ENCODE data around the gene UBIAD1. TPM values are rescaled to one million over a fixed set of nuclear protein-coding genes. Genes with fewer than 3 reads are reported as not detected.

Gene UBIAD1
- total RNA-seq, 1 donor from 2014 or later: 11.4 TPM

- no peak for DNase-seq (ENCODE audit: extremely low read depth, low read depth, low spot score)
Observed at GRCh38 chr1:11308699-11309224, 35.8 kb downstream of the UBIAD1 start.

- DNase-seq (ENCODE audit: extremely low read depth, low read depth, low spot score): no peak
Observed at GRCh38 chr1:11309385-11309784, 36.4 kb downstream of the UBIAD1 start.

DNA sequence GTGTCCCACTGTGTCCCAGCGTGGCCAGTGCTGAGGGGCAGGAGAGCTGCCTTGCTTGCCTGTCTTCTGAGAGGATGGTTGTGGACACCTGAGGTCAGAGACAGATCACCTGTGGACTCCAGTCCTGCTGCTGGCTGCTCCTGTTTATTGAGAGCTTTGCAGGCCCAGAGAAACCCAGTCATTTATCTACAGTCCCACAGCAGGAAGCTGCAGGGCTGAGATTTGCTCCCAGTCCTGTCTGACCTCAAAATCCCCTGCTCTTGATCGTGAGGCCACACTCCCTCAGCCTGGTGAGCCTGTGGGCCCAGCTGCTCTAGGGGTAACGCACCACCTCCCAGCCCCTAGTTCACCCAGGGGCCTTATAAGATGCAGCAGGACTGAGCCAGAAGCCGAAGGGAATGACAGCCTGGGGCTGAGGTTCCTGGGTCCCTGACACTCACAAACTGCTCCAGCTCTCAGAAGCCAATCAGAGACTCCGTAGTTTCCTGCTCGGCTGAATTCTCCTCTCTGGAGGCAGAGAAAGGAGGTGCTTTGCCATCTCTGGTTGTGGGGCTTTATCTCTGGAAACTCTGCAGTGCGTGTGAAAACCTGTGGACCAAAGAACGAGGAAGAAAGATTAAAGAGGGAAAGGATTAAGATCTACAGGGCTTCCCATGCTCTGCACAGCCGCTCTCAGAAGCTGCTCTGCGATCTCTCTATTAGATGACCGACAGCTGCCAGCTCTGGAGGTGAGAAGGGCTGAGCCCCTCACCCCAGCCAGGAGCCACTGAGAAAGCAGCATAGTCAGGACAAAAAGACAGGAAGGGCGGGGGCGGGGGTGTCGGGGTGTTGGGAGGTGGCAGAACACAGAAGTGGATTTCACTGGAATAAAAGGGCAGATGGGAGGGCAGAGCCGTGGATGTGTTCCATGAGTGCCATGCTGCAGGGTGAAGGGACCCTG is 39.1 kb downstream of the UBIAD1 start:
- DNase-seq (ENCODE audit: extremely low read depth, low read depth, low spot score): no peak

DNA sequence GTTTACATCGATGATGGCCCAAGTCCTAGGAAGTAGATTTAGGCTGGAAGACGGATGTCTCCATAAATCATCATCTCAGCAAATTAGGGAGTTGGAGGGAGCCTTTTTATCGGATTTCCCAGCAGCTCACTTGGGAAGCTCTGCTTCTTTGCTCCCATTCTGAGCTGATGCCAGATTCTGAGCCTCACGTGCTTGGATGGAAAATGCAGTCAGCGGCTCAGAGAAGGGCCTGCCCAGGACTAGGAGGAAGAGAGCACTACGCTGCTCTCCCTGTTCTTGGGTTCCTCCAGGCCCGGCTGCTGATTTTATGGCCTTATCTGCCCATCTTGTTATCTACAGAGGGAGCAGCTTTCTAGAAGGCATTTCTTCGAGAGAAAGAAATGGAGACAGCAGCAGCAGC is 42.0 kb downstream of the UBIAD1 start:
- no peak for DNase-seq (ENCODE audit: extremely low read depth, low read depth, low spot score)

DNA sequence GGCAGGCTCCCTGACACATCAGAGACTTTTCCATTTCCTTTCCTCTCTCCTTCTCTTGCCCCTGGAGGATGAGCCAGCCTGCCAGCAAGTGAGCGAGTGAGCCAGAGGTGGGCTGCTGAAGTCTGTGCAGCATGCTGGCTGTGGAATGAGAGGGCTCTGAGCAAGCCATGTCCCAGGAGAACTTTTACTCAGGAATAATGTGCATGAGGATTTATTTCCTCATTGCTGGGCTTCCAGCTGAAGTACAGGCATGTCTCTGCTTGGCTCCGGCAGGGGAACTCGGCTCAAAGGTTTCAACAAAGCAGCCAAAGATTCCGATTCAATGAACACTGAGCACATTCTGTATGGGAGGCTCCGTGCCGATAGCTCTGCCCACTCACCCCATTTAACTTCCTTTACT is 43.7 kb downstream of the UBIAD1 start:
- DNase-seq (ENCODE audit: extremely low read depth, low read depth, low spot score): no peak

DNA sequence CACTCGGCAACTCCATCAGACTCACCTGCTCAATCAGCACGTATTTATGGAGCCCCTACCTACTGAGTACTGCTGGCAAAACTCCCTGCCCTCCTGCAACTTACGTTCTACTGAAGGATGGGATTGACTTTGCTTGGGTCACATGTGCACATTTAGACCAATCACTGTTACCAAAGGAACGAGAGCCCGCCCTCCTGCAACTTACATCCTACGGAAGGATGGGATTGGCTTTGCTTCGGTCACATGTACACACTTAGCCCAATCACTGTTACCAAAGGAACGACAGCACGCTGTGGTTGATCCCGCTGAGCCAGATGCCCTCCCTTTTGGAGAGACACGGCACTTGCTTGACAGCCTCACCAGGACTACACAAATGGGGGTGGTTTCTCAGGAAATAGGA is 46.0 kb downstream of the UBIAD1 start:
- no peak for DNase-seq (ENCODE audit: extremely low read depth, low read depth, low spot score)

GRCh38 chr1:11320153-11320936 is 47.3 kb downstream of the UBIAD1 start:
- no peak for DNase-seq (ENCODE audit: extremely low read depth, low read depth, low spot score)

DNA sequence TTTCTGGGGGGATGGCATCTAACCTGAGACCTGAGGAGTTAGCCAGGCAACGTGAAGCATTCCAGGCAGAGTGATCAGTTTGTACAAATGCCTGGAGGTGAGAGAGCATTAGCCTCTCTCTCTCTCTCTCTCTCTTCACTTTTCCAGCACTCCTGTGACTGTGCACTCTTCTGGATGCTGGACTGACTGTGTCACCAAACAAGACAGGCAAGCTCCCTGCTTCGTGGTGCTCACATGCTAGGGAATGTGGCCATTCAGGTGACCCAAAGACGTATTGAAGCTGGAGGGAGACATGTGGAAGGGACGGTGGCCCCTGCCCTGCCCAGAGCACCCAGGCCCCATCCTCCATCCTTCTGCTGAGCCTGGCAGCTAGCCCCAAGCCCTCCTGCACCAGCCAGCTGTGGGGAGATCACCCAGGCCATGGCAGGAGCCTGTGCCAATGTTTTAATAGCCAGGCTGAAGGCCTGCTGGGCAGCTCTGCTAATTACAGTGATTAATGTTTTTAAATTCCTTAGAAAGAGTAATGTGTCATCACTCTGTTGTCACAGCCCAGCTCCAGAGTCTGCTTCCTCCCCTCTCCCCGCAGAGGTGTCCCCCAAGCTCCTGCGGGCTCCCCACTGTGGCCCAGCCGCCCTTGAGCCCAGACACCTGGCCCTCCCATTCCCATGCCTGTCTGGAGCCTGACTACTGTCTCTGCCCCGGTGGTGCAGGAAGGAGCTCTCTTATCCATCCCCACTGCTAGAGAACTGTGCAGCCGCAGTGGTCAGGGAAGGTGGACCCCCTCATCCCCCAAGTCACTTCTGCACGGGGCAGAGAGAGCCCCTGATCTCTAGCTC is 48.9 kb downstream of the UBIAD1 start:
- no peak for DNase-seq (ENCODE audit: extremely low read depth, low read depth, low spot score)

DNA sequence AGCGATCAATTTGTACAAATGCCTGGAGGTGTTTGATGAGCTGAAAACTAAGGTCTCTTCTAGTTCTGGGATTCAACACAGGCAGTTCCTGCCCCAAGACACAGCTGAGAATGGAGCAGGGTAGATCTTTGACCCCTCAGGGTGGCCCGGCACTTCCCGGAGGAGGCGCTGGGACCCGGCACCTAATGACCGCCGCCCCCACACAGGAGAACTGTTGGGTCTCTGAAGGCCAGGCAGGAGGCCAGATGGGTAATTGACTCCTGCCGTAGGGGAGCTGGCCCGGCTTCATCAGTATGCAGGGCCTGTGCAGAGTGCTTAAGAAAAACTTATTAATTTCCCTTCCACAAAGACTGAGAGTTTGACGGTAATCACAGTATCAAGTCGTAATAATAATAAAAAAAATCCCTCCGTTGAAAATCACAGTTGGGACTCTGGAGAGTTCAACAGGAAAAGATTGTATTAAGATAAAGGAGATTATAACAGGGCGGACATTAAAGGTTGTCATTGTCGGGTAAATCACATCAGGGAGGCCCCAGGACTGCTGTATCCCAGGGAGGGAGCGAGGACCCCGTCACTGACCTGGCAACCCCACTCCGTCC is 51.7 kb downstream of the UBIAD1 start:
- DNase-seq (ENCODE audit: extremely low read depth, low read depth, low spot score): no peak

DNA sequence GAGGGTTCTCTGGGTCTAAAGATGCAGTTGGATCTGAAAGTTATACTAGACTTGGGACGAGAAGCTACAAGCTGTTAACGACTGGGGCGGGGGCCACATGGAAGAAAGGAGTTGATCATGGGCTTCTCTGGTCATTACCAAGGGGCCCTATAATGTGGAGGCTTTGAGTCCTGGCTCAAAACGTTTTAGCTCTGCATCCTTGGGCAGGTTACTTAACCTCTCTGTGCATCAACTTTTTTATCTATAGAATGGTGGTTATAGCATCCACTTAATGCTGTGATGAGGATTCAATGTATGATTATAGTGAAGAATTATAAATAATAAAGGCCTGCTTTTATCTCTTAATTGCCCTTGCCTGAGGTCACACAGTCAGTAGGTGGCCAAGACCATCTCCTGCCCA is 53.1 kb downstream of the UBIAD1 start:
- no peak for DNase-seq (ENCODE audit: extremely low read depth, low read depth, low spot score)

- no peak for DNase-seq (ENCODE audit: extremely low read depth, low read depth, low spot score)
Observed at GRCh38 chr1:11328444-11328843, 55.4 kb downstream of the UBIAD1 start.

GRCh38 chr1:11330411-11330810 is 57.4 kb downstream of the UBIAD1 start:
- no peak for DNase-seq (ENCODE audit: extremely low read depth, low read depth, low spot score)

DNA sequence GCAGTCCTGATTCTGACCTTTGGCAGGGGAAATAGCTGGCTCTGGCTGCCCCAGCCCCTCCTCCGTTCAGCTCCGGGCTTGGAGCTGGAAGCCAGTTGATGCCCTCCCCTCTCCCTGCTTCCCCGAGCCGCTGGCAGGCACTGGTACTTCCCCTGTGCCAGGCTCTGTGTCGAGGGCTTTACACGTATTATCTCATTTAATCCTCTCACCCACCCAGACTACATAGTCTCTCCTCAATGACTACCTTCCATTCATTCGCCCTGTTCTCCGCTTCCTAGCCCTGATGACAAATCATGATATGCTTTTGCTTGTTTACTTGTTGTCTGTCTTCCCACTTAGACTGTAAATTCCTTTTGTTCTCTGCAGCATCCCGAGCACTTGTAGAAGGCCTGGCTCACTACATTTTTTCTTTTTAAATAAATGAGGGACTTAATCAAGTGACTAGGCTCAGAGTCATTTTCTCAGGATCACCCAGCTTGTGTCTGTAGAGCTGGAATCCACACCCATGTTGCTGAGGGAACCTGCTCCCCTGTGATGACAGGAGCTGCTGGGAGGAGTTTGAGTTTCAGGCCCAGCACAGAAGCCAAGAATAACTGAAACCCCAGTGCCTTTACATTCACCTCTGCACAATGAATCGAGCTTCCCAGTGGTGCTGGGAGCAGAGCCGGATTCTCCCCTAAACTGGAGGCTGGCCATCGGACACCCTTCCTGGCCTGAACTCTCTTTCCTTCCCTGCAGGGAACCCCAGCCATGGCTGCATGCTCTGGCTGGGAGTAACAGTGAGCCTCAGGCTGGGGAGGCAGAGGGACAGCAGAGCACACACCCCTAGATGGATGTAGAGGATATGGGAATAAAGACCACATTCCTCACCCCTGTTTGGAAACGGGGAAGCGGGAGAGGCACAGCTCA is 58.3 kb downstream of the UBIAD1 start:
- DNase-seq (ENCODE audit: extremely low read depth, low read depth, low spot score): no peak

DNA sequence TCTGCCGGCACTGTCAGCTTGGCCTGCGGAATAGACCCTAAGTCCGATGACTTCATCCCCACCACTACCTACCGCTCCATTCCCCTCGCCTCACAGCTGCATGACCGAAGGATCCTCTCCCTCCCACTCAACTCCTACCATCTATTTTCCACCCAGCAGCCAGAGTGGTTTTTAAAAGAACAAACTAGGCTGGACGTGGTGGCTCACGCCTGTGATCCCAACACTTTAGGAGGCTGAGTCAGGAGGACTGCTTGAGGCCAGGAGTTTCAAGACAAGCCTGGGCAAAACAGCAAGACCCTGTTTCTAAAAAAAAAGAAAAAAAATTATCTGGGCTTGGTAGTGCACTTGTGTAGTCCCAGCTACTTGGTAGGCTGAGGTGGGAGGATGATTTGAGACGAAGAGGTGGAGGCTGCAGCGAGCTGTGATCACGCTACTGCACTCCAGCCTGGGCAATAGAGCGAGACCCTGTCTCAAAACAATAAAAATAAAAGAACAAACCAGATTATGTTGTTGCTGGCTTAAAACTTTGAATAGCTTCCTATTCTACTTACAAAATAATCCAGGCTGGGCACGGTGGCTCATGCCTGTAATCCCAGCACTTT is 59.0 kb downstream of the UBIAD1 start:
- DNase-seq (ENCODE audit: extremely low read depth, low read depth, low spot score): no peak

DNA sequence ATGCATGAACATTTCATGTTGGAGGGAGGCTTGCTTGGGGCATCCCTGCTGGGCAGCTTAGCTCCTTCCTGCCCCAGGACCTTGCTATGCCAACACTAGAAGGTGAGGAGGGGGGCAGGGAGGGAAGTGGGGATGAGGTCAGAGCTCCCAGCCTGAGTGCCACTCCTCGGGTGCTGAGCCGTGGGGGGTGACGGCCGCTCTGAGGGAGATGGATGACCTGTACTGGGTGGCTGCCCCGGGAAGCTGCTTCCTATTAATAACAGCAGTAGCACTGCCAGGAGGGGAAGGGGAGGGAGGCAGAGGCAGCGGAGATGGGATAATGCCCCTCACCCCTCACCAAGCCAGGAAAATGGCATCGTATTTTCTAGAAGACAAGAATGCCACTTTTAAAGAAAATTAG is 60.6 kb downstream of the UBIAD1 start:
- DNase-seq (ENCODE audit: extremely low read depth, low read depth, low spot score): no peak

- no peak for DNase-seq (ENCODE audit: extremely low read depth, low read depth, low spot score)
Observed at GRCh38 chr1:11334261-11334804, 61.3 kb downstream of the UBIAD1 start.

DNA sequence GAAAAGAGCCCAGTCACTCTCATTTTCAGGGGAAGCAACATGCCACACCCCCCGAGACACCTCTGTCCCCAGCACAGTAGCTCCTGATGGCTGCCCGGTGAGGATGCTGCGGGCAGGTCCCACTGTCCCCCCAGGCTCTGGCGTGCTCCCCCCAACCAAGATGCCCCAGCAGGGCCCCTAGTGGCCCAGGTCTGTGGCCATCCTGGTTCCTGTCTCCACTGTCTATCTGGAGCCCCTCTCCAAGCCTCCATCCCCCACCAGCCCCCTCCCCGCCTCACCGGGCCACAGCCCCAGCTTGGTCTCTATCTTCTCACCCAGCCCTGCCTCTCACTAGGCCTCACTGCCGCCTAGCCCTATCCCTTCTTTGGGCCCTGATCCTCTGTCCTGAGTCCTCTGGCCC is 61.8 kb downstream of the UBIAD1 start:
- no peak for DNase-seq (ENCODE audit: extremely low read depth, low read depth, low spot score)

- DNase-seq (ENCODE audit: extremely low read depth, low read depth, low spot score): no peak
Observed at GRCh38 chr1:11335417-11336056, 62.5 kb downstream of the UBIAD1 start.

Data from glomerular endothelial cell (primary cell).